ENCODE data around the gene FER1L5.

Gene FER1L5

GRCh38 chr2:96683972-96684820 lies 41.6 kb downstream of the FER1L5 start:
- peak in 1 of 2 donors; percentile 10 for DNase-seq
- Histone ChIP-seq H3K4me3 (no peak overlapping the region), H3K4me1 (peaks cover 0 to 15% (median 11%) of the 10 kb centered on the region in 4 donors), H3K36me3 (no peaks in the 10 kb centered on the region), H3K9me3 (no peaks in the 10 kb centered on the region), H3K27ac (no peak overlapping the region), H3K27me3 (peaks cover 0 to 22% of the 10 kb centered on the region in 2 donors)
- no peak for TF ChIP-seq CTCF (IDR thresholded peaks at IDR 0.05)
- intact Hi-C loops (cut with DNase I; ENCODE audit: low total_unique reads) = no loop called here

- intact Hi-C loops (cut with DNase I; ENCODE audit: low total_unique reads) = no loop called here
These were observed 42.5 kb downstream of the FER1L5 start for GRCh38 chr2:96684883-96685576.

GRCh38 chr2:96685577-96686459 lies 43.3 kb downstream of the FER1L5 start:
- intact Hi-C loops (cut with DNase I; ENCODE audit: low total_unique reads) = no loop called here
- H3K4me1 ChIP-seq = peaks cover 0 to 5% (median under 1%) of the 10 kb centered on the region in 4 donors
- H3K27me3 ChIP-seq = peaks cover 0 to 22% of the 10 kb centered on the region in 2 donors
- no peak overlapping the region for H3K27ac ChIP-seq
- no peaks in the 10 kb centered on the region for H3K36me3 ChIP-seq
- no peaks in the 10 kb centered on the region for H3K9me3 ChIP-seq
- TF ChIP-seq CTCF (IDR thresholded peaks at IDR 0.05) = no peak
- DNase-seq = peak in 1 of 2 donors; percentile 60
- no peak overlapping the region for H3K4me3 ChIP-seq

More at GRCh38 chr2:96684883-96685576, 42.5 kb downstream of the FER1L5 start:
- Histone ChIP-seq H3K9me3 (no peaks in the 10 kb centered on the region), H3K4me1 (peaks cover 0 to 10% (median 6%) of the 10 kb centered on the region in 4 donors), H3K36me3 (no peaks in the 10 kb centered on the region), H3K27me3 (peaks cover 0 to 22% of the 10 kb centered on the region in 2 donors), H3K4me3 (no peak overlapping the region), H3K27ac (no peak overlapping the region)
- peak in 1 of 2 donors; percentile 32 for DNase-seq
- TF ChIP-seq CTCF (IDR thresholded peaks at IDR 0.05) = no peak

GRCh38 chr2:96687266-96687665 lies 44.7 kb downstream of the FER1L5 start:
- no peak overlapping the region for H3K27ac ChIP-seq
- peaks cover 0 to 22% of the 10 kb centered on the region in 2 donors for H3K27me3 ChIP-seq
- intact Hi-C loops (cut with DNase I; ENCODE audit: low total_unique reads) = no loop called here
- H3K4me1 ChIP-seq = peaks cover 0 to 5% (median 0%) of the 10 kb centered on the region in 4 donors
- no peak for TF ChIP-seq CTCF (IDR thresholded peaks at IDR 0.05)
- H3K4me3 ChIP-seq = no peak overlapping the region
- peak in 1 of 2 donors; percentile 39 for DNase-seq
- no peaks in the 10 kb centered on the region for H3K9me3 ChIP-seq
- no peaks in the 10 kb centered on the region for H3K36me3 ChIP-seq

All from tibial artery (tissue), 4 donors.